HG02610 (cell line): ENCODE measurements around the gene OR8H3.
"Not testable (repeated sequence)": the region's sequence is repeated elsewhere in the genome, so short reads cannot be mapped to it uniquely, and the experiment has no call there.

Source experiments
- ATAC-seq: cut with Tn5 transposase; IDR thresholded peaks from one replicate; pipeline ENCODE4 v1.9.1; 2021; ENCODE audit warnings: mild to moderate bottlenecking, moderate library complexity; ENCODE audit not compliant: unreplicated experiment

The OR8H3 gene, protein sequence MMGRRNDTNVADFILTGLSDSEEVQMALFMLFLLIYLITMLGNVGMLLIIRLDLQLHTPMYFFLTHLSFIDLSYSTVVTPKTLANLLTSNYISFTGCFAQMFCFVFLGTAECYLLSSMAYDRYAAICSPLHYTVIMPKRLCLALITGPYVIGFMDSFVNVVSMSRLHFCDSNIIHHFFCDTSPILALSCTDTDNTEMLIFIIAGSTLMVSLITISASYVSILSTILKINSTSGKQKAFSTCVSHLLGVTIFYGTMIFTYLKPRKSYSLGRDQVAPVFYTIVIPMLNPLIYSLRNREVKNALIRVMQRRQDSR

DNA sequence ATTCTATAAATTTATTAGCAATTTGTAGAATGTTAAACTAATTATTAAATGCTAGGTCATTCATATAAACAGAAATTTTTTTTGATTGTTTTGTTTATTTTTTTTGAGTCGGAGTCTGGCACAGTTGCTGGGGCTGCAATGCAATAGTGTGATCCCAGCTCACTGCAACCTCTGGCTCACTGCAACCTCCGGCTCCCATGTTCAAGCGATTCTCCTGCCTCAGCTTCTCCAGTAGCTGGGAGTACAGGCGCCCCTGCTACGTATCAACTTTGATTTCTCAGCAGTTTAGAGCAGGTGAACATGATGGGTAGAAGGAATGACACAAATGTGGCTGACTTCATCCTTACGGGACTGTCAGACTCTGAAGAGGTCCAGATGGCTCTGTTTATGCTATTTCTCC, at the start of gene OR8H3:
OR8H3 (plus strand) TSS at position 301 of the 400 bp plus-strand sequence; CDS start at position 301, 0 bp downstream.
- ATAC-seq: no peak

DNA sequence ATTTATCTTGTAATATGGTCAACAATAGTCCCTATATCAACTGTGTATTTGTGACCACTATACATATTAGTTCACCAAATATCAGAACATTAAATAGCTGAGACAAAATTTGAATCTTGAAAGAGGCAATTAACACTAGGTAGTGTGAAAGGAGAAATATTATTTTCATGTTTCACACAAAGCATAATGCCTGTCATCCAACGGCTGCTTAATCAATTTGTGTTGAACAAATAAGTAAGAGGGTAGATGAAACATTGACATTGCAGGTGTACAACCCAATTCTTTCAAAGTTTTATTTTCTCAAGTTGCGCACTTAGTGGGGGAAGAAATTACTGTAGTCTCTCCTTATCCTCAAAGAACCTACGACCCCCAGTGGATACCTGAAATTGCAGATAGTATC, 32.5 kb upstream of the OR8H3 start:
- ATAC-seq: no peak

DNA sequence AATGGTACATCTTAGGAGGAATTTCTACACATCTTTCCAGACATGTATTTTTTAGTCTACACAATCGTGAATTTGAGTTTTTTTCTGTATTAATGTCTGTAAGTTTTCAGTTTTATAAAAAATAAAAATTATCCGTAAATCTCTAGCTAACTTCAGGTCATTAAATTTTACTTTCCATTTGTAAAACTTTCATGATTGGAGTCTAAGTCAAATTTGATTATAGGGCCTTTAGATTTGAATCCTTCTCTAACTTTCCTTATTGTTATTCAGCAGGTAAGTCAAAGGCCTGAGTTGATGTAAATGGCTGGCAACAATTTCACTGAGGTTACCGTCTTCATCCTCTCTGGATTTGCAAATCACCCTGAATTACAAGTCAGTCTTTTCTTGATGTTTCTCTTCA, 29.2 kb upstream of the OR8H3 start, which contains the start of gene OR8I2:
OR8I2 (plus strand) TSS at position 301 of the 400 bp plus-strand sequence; CDS start at position 301, 0 bp downstream.
- no peak for ATAC-seq

DNA sequence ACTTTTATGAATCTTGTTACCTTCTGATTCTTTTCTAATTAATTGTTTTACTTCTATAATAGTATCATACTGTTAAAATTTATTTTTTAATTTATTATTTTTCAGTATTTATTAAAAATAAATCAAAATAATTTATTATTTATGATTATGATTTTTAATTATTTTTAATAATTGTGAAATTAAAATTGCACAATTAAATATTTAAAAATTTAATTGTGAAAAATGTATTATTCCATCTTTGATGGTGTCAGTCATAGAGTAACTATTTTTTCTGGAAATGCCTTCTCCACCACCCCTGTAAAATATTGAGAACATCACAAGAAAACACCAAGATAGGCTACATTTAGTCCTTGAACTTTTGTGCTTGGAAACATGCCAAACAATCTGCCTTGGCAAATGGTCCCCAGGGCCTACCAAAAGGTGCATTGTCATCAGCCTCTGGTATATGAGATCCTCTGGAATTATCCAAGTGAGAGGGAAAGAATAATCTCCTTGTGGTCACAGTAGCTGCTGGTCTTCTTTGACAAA, 18.9 kb upstream of the OR8H3 start, which contains the start of gene OR8H2:
OR8H2 (plus strand) TSS at position 478 of the 528 bp plus-strand sequence. CDS start 1,356 bp downstream, outside the sequence.
- ATAC-seq: no peak

DNA sequence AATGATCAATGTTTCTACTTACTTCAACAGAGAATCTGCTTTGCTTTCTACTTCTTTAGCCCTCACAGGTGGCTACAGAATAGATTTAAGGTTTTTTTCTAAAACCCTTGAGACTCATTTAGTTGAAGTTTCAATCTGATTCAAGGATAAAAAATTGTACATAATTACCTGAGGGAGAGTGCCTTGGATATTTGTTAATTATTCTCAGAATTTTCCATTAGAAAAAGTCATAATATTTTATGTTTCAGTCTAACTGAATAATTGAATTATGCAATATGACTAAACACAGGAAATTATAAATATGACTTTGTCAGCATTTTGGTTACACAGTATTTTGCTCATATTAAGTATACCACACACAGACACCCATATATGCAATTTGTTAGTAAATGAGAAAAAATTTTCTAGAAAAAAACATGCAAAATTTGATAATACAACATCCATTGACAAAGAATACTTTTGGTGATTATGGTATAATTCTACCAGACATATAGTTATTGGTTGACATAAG, 18.0 kb downstream of the OR8H3 start, which contains the start of gene OR8J3:
OR8J3 (minus strand) TSS at position 51 of the 511 bp plus-strand sequence. CDS start 2,483 bp downstream, outside the sequence.
- ATAC-seq: no peak

DNA sequence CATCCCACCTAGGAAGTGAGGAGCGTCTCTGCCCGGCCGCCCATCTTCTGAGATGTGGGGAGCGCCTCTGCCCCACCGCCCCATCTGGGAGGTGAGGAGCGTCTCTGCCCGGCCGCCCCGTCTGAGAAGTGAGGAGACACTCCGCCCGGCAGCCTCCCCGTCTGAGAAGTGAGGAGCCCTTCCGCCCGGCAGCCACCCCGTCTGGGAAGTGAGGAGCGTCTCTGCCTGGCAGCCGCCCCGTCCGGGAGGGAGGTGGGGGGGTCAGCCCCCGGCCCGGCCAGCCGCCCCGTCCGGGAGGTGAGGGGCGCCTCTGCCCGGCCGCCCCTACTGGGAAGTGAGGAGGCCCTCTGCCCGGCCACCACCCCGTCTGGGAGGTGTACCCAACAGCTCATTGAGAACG, 21.5 kb downstream of the OR8H3 start:
- not testable (repeated sequence) for ATAC-seq

DNA sequence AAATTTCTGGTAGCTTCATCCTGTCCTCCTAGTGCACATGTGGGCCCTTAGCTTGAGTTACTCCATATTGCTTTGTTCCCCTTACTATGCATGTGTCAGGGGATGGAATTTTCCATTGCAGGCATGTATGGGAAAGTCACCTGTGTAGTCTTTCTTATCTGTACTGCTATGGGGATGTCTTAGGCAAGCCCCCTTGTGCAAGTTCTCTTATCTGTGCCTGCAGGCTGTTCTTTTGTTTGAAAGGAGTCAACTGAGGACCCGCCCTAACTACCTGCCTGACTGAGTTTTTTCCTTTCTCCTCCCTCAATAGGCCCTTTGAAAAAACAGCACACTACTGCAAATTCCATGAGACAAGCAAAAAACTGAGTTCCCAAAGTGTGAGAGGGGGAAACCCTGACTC, 29.2 kb downstream of the OR8H3 start:
- ATAC-seq: no peak

DNA sequence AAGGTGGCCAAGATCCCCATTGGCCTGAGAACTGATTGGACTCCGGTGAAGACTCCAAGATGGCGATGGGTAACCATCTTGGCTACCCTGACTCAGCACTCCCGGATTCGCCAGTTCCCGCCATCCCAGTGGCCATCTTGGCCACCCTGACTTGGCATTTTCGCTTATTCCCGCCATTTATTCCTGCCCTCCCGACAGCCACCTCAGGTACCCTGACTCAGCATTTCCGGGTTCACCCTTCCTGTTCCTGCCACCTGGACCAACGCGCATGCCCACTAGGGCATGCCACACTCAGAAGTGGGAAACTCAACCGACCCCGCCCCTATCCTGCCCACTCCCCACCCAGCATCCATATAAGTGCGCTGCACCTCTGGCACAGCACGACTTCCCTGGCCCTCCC, 30.2 kb downstream of the OR8H3 start:
- ATAC-seq: no peak

DNA sequence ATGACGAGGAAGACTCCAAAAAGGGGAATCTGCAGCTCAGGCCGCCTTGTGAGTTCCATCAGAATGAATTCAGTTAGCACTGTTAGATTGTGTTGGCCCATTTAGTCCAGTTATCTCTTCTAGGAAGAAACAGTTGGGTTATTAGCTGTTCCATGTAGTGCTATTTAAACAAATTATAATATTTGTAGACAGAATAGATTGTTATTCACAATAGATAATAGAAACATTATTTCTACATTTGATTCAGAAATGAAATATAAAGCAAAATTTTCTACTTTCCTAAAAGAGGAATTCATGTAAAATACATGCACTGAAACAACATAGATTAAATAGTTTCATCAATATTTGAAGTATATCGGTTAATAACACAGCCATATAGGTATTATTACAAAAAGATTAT, 38.0 kb downstream of the OR8H3 start, which contains the start of gene OR8K5:
OR8K5 (minus strand) TSS at position 101 of the 400 bp plus-strand sequence; CDS start at position 101, 0 bp downstream.
- ATAC-seq: no peak

DNA sequence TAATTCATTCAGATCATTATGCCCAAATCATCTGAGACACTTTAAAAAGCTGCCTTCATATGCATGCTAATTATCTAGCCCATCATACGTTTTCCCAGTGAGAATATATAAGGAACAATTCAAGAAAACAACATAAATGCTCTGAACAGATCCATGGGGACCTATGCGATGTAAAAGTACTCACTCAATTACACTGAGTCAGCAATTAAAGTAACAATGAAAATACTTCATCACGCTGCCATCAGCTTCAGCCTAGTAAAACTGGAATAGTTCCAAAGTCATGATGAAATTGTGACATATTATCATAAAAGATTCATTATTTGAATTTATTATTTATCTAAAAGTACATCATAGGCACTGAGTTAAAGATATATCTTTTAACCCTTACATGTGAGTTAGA, 41.6 kb downstream of the OR8H3 start:
- ATAC-seq: no peak

DNA sequence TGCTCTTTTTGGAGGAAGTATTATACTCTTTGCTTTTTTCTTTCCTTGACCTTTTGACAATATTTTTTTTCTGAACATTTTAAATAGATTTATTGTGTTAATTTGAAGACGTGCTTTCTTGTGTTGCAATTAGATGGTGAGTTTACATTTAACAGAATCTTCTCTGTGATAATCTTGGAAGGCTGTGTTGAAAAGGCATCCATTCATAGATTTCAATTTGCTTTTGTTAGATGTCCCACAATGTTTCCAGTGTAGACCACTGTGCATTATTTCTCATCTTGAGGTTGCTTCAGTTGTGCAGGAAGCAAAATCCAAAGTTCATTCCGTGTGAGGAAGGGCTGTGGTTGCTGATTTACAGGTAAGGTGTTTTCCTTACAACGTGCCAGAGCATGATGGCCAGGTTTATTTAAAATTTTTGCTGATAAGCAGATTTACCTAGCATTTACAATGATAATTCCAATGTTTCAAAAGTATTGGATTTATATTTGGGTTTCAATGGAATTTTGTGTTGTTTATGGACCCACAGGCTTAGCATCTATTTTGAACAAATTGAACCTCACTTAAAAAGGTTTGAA, 50.2 kb downstream of the OR8H3 start:
- no peak for ATAC-seq
